Activated naive CD8-positive, alpha-beta T cell treated with anti-CD3 and anti-CD28 coated beads, Interleukin-2, amount 10 ng/mL, durations not matched to agents 7 days and 5 days (primary cell): Measurements from ENCODE around the gene EIF2S3. TPM values are rescaled to one million over a fixed set of nuclear protein-coding genes. Genes with fewer than 3 reads are reported as not detected.
"Not testable (repeated sequence)": the region's sequence is repeated elsewhere in the genome, so short reads cannot be mapped to it uniquely, and the experiment has no call there.

Source experiments
- ATAC-seq: fragments of 150-1000 bp; cut with Tn5 transposase; one replicate; pipeline ENCODE4 v1.10.0; 2021; ENCODE audit warnings: low read depth, moderate library complexity
- POLR2A ChIA-PET: fragments of 350-600 bp; sonication (Branson Sonifier 250); formaldehyde crosslinking; loops from one replicate; lab custom pipeline; 2021; ENCODE audit warnings: antibody characterized with exemption; lab: Charles Lee
- DNase-seq: peaks from one replicate; pipeline ENCODE4 v3.0.0; 2021
- H3K27ac Mint-ChIP-seq: one replicate; pipeline ENCODE4 v1.8.0; 2022; ENCODE audit warnings: mild to moderate bottlenecking, mixed read lengths
- H3K27me3 Mint-ChIP-seq: one replicate; pipeline ENCODE4 v1.8.0; 2022; ENCODE audit warnings: mild to moderate bottlenecking, moderate library complexity, mixed read lengths
- H3K36me3 Mint-ChIP-seq: one replicate; pipeline ENCODE4 v1.8.0; 2021; ENCODE audit warnings: mild to moderate bottlenecking, mixed read lengths
- H3K4me1 Mint-ChIP-seq: one replicate; pipeline ENCODE4 v1.8.0; 2021; ENCODE audit warnings: mixed read lengths
- H3K4me3 Mint-ChIP-seq: one replicate; pipeline ENCODE4 v1.8.0; 2022; ENCODE audit warnings: mild to moderate bottlenecking, moderate library complexity, mixed read lengths
- H3K9me3 Mint-ChIP-seq: one replicate; pipeline ENCODE4 v1.8.0; 2021; ENCODE audit warnings: mixed read lengths
- total RNA-seq, 2 experiments: library from RNA; stranded (reverse); gene quantifications; one replicate each; pipeline ENCODE4 v1.2.3, GENCODE V29; 2021

EIF2S3 gene
- total RNA-seq, 2 experiments from 2014 or later = 194 to 199 TPM

GRCh38 chrX:24025741-24026403 is 28.9 kb upstream of the EIF2S3 start:
- Mint-ChIP-seq H3K27me3 (no peaks in the 10 kb centered on the region), H3K9me3 (no peaks in the 10 kb centered on the region), H3K4me3 (peak overlapping the region; percentile 74), H3K27ac (peak overlapping the region; percentile 84), H3K4me1 (peaks cover 9% of the 10 kb centered on the region), H3K36me3 (peaks cover 7% of the 10 kb centered on the region)
- POLR2A ChIA-PET = interaction anchor here (0.7 to 2.5 kb wide), 8 partner anchors 24 to 283 kb away, joined by 3 to 45 read pairs (median 10); partner anchors contain the start of genes ACOT9, APOO, CXorf58 and EIF2S3
- ATAC-seq (peak; percentile 27), DNase-seq (no peak)

GRCh38 chrX:24026432-24026831 is 28.3 kb upstream of the EIF2S3 start:
- Mint-ChIP-seq H3K4me1 (peaks cover 4% of the 10 kb centered on the region), H3K4me3 (peak overlapping the region; percentile 74), H3K27me3 (no peaks in the 10 kb centered on the region), H3K36me3 (peaks cover 7% of the 10 kb centered on the region), H3K9me3 (no peaks in the 10 kb centered on the region), H3K27ac (peak overlapping the region; percentile 77)
- DNase-seq (no peak), ATAC-seq (no peak)
- POLR2A ChIA-PET = interaction anchor here (0.6 to 2.5 kb wide), 8 partner anchors 9 to 244 kb away, joined by 3 to 45 read pairs (median 10); partner anchors contain the start of genes APOO, CXorf58, EIF2S3 and SAT1

- ATAC-seq (no peak), DNase-seq (no peak)
- POLR2A ChIA-PET = interaction anchor here (0.6 to 2.3 kb wide), 3 partner anchors 9 to 244 kb away, joined by 3 to 15 read pairs (median 5); partner anchors contain the start of gene SAT1
- peak within 1 kb of the TSS; percentile 74 for H3K4me3 Mint-ChIP-seq
- H3K36me3 Mint-ChIP-seq = peaks cover 3% of the 10 kb centered on the region
- H3K27me3 Mint-ChIP-seq = no peaks in the 10 kb centered on the region
- H3K27ac Mint-ChIP-seq = peak within 1 kb of the TSS; percentile 84
- H3K4me1 Mint-ChIP-seq = peaks cover 1% of the 10 kb centered on the region
- no peaks in the 10 kb centered on the region for H3K9me3 Mint-ChIP-seq
Observed at GRCh38 chrX:24027086-24027485, 27.7 kb upstream of the EIF2S3 start, which contains the start of gene KLHL15. TSS of gene KLHL15 (minus strand) at chrX:24027186. CDS start at chrX:24006693, 20,493 bp downstream.

GRCh38 chrX:24027985-24028384 is 26.8 kb upstream of the EIF2S3 start:
- Mint-ChIP-seq H3K27ac (no peak overlapping the region), H3K27me3 (no peaks in the 10 kb centered on the region), H3K36me3 (peaks cover 1% of the 10 kb centered on the region), H3K4me3 (no peak overlapping the region), H3K4me1 (peaks cover 1% of the 10 kb centered on the region), H3K9me3 (no peaks in the 10 kb centered on the region)
- POLR2A ChIA-PET = no interaction called here
- no peak for ATAC-seq
- no peak for DNase-seq

- Mint-ChIP-seq H3K4me1 (peaks cover 1% of the 10 kb centered on the region), H3K9me3 (no peaks in the 10 kb centered on the region), H3K36me3 (no peaks in the 10 kb centered on the region), H3K4me3 (no peak overlapping the region), H3K27me3 (no peaks in the 10 kb centered on the region), H3K27ac (no peak overlapping the region)
- no peak for DNase-seq
- POLR2A ChIA-PET = no interaction called here
- no peak for ATAC-seq
Observed at GRCh38 chrX:24030597-24030996, 24.2 kb upstream of the EIF2S3 start.

GRCh38 chrX:24034485-24034884 is 20.3 kb upstream of the EIF2S3 start:
- Mint-ChIP-seq H3K27me3 (no peaks in the 10 kb centered on the region), H3K36me3 (no peaks in the 10 kb centered on the region), H3K4me3 (no peak overlapping the region), H3K27ac (no peak overlapping the region), H3K9me3 (no peaks in the 10 kb centered on the region), H3K4me1 (no peaks in the 10 kb centered on the region)
- no peak for DNase-seq
- POLR2A ChIA-PET = no interaction called here
- ATAC-seq = no peak

GRCh38 chrX:24037729-24038128 is 17.0 kb upstream of the EIF2S3 start:
- Mint-ChIP-seq H3K4me3 (no peak overlapping the region), H3K27me3 (no peaks in the 10 kb centered on the region), H3K9me3 (no peaks in the 10 kb centered on the region), H3K4me1 (no peaks in the 10 kb centered on the region), H3K36me3 (no peaks in the 10 kb centered on the region), H3K27ac (no peak overlapping the region)
- DNase-seq = no peak
- POLR2A ChIA-PET = no interaction called here
- no peak for ATAC-seq

- H3K27me3 Mint-ChIP-seq, DNase-seq, H3K27ac Mint-ChIP-seq, H3K36me3 Mint-ChIP-seq, H3K4me3 Mint-ChIP-seq, H3K4me1 Mint-ChIP-seq, H3K9me3 Mint-ChIP-seq, POLR2A ChIA-PET, ATAC-seq: not testable (repeated sequence)
Observed at GRCh38 chrX:24046060-24046459, 8.7 kb upstream of the EIF2S3 start.

- not testable (repeated sequence) for H3K36me3 Mint-ChIP-seq, H3K27ac Mint-ChIP-seq, H3K4me1 Mint-ChIP-seq, H3K27me3 Mint-ChIP-seq, DNase-seq, H3K4me3 Mint-ChIP-seq, ATAC-seq, H3K9me3 Mint-ChIP-seq
- POLR2A ChIA-PET = interaction anchor here (1.3 kb wide), 1 partner anchor 24 kb away, joined by 5 read pairs; no protein-coding TSS in a partner anchor
Observed at GRCh38 chrX:24049643-24050042, 5.1 kb upstream of the EIF2S3 start.

- H3K36me3 Mint-ChIP-seq, H3K27me3 Mint-ChIP-seq, H3K27ac Mint-ChIP-seq, H3K4me1 Mint-ChIP-seq, H3K9me3 Mint-ChIP-seq, DNase-seq, ATAC-seq: not testable (repeated sequence)
- H3K4me3 Mint-ChIP-seq = peak overlapping the region; percentile 15
- POLR2A ChIA-PET = interaction anchor here (1.3 kb wide), 1 partner anchor 25 kb away, joined by 5 read pairs; no protein-coding TSS in a partner anchor
Observed at GRCh38 chrX:24050522-24051318, 4.0 kb upstream of the EIF2S3 start.

- no peaks in the 10 kb centered on the region for H3K9me3 Mint-ChIP-seq
- peak; percentile 8 for ATAC-seq
- peaks cover 9% of the 10 kb centered on the region for H3K36me3 Mint-ChIP-seq
- no peak for DNase-seq
- H3K27ac Mint-ChIP-seq = peak overlapping the region; percentile 100
- peaks cover 7% of the 10 kb centered on the region for H3K4me1 Mint-ChIP-seq
- no peak overlapping the region for H3K4me3 Mint-ChIP-seq
- POLR2A ChIA-PET = interaction anchor here (0.8 to 3.2 kb wide), 5 partner anchors 30 to 312 kb away, joined by 5 to 45 read pairs (median 9); partner anchors contain the start of genes ACOT9, APOO and CXorf58
- H3K27me3 Mint-ChIP-seq = no peaks in the 10 kb centered on the region
Observed at GRCh38 chrX:24055043-24055356, 244 bp downstream of the EIF2S3 start.

- H3K36me3 Mint-ChIP-seq = peaks cover 5% of the 10 kb centered on the region
- ATAC-seq (no peak), DNase-seq (no peak)
- POLR2A ChIA-PET = no interaction called here
- H3K4me3 Mint-ChIP-seq = no peak overlapping the region
- no peak overlapping the region for H3K27ac Mint-ChIP-seq
- peaks cover 3% of the 10 kb centered on the region for H3K4me1 Mint-ChIP-seq
- no peaks in the 10 kb centered on the region for H3K9me3 Mint-ChIP-seq
- no peaks in the 10 kb centered on the region for H3K27me3 Mint-ChIP-seq
Observed at GRCh38 chrX:24063488-24063887, 8.7 kb downstream of the EIF2S3 start.

- Mint-ChIP-seq H3K36me3 (peaks cover 5% of the 10 kb centered on the region), H3K27me3 (no peaks in the 10 kb centered on the region), H3K9me3 (no peaks in the 10 kb centered on the region), H3K27ac (no peak overlapping the region), H3K4me3 (no peak overlapping the region), H3K4me1 (peaks cover 4% of the 10 kb centered on the region)
- POLR2A ChIA-PET = interaction anchor here (0.6 to 1.0 kb wide), 2 partner anchors 9 to 73 kb away, joined by 3 to 5 read pairs; no protein-coding TSS in a partner anchor
- ATAC-seq (no peak), DNase-seq (no peak)
Observed at GRCh38 chrX:24069877-24070276, 15.1 kb downstream of the EIF2S3 start.
